HepG2 (cell line): ENCODE measurements around the gene RNU7-1. TPM values are rescaled to one million over a fixed set of nuclear protein-coding genes. Genes with fewer than 3 reads are reported as not detected.

ENCODE experiments used
- ATAC-seq: fragments of 200-7000 bp; cut with Tn5 transposase; 3 replicates; pipeline ENCODE4 v1.9.1; 2020; ENCODE audit warnings: mild to moderate bottlenecking, moderate library complexity
- BruUV-seq: library from RNA; stranded (reverse); fragments of 400-500 nt; replicated peaks from 2 replicates; lab custom pipeline; 2021; lab: Mats Ljungman, UMichigan
- CTCF ChIA-PET: fragments of 300-600 bp; formaldehyde crosslinking; extraction: SDS; loops from one replicate; lab custom pipeline; 2021; ENCODE audit warnings: low total read pairs, inconsistent platforms, low intra/inter-chr PET ratio; lab: Yijun Ruan, JAX
- POLR2A ChIA-PET: fragments of 350-600 bp; sonication (Branson Sonifier 250); formaldehyde crosslinking; loops from one replicate; lab custom pipeline; 2020; ENCODE audit warnings: antibody characterized with exemption, inconsistent platforms; lab: Yijun Ruan, JAX
- DNase-seq: peaks from one replicate; pipeline ENCODE4 v3.0.0-alpha.2; 2015; ENCODE audit warnings: low spot score
- FAIRE-seq: peaks from 3 replicates; lab custom pipeline; 2011; peaks lifted over from hg19 to GRCh38; lab: Jason Lieb, UNC
- H2AFZ ChIP-seq: one replicate; pipeline ENCODE4 v1.6.1; 2011; ENCODE audit warnings: low read length, inconsistent platforms
- H3K27ac ChIP-seq: fragments of 300-600 bp; 3 replicates; pipeline ENCODE4 v1.8.0; 2011; ENCODE audit warnings: mixed run types, mild to moderate bottlenecking, mixed read lengths, low read length, inconsistent platforms; ENCODE audit not compliant: insufficient read depth; ENCODE audit errors: extremely low read length
- H3K27me3 ChIP-seq, 2 experiments: fragments of 200-600 bp in 1 of 2; 2 replicates in 1 of 2; 3 replicates in 1 of 2; pipeline versions ENCODE4 v1.6.0 to v1.8.0; 2011; ENCODE audit warnings: low read length in 2 of 2, mild to moderate bottlenecking in 2 of 2, moderate library complexity in 2 of 2, inconsistent platforms in 1 of 2; ENCODE audit not compliant: insufficient read depth in 2 of 2, control insufficient read depth in 1 of 2
- H3K36me3 ChIP-seq, 2 experiments: fragments of 200-600 bp in 1 of 2; replicated peaks in 1 of 2; 2 replicates in 1 of 2; 3 replicates in 1 of 2; pipeline versions ENCODE4 v1.5.1 to v1.8.0; 2011; ENCODE audit warnings: low read length in 2 of 2, inconsistent platforms in 1 of 2; ENCODE audit not compliant: insufficient read depth in 2 of 2, control insufficient read depth in 1 of 2
- H3K4me1 ChIP-seq: 2 replicates; pipeline ENCODE4 v1.5.1; 2012; ENCODE audit warnings: low read length, inconsistent platforms; ENCODE audit not compliant: insufficient read depth
- H3K4me2 ChIP-seq: 2 replicates; pipeline ENCODE4 v1.6.0; 2011; ENCODE audit warnings: low read depth, low read length, inconsistent platforms
- H3K4me3 ChIP-seq, 3 experiments: fragments of 200-600 bp in 1 of 3; sonication (generic), shearing (Covaris generic) in 1 of 3; replicated peaks in 1 of 3; 2 replicates each; pipeline ENCODE4 v1.5.1; 2011 to 2016; ENCODE audit warnings: low read length in 3 of 3, inconsistent platforms in 2 of 3, low read depth in 2 of 3, mild to moderate bottlenecking in 2 of 3, control low read depth in 1 of 3, mixed read lengths in 1 of 3; ENCODE audit not compliant: insufficient read depth in 1 of 3
- H3K79me2 ChIP-seq: one replicate; pipeline ENCODE4 v1.6.1; 2011; ENCODE audit warnings: low read length, inconsistent platforms; ENCODE audit not compliant: insufficient read depth
- H3K9ac ChIP-seq: 2 replicates; pipeline ENCODE4 v1.6.0; 2011; ENCODE audit warnings: mild to moderate bottlenecking, low read depth, low read length, inconsistent platforms; ENCODE audit not compliant: insufficient read depth
- H3K9me3 ChIP-seq: 2 replicates; pipeline ENCODE4 v1.5.1; 2012; ENCODE audit warnings: mild to moderate bottlenecking, low read length
- H4K20me1 ChIP-seq: 2 replicates; pipeline ENCODE4 v1.6.0; 2011; ENCODE audit warnings: inconsistent platforms, mild to moderate bottlenecking, low read length, moderate library complexity; ENCODE audit not compliant: insufficient read depth
- ARID5B ChIP-seq: IDR thresholded peaks from 2 replicates; pipeline ENCODE4 v1.4.0; 2020; ENCODE audit warnings: mild to moderate bottlenecking, missing genetic modification reagents
- ATAD3A ChIP-seq: sonication (generic); formaldehyde crosslinking; IDR thresholded peaks from 2 replicates; pipeline ENCODE4 v1.4.0; 2020; ENCODE audit warnings: missing genetic modification reagents
- BORCS8-MEF2B ChIP-seq: sonication (generic); formaldehyde crosslinking; IDR thresholded peaks from 2 replicates; pipeline ENCODE4 v1.8.0; 2022; ENCODE audit warnings: mild to moderate bottlenecking, missing genetic modification reagents
- ELF4 ChIP-seq: sonication (generic); formaldehyde crosslinking; IDR thresholded peaks from 2 replicates; pipeline ENCODE4 v1.5.0; 2020; ENCODE audit warnings: missing genetic modification reagents, mild to moderate bottlenecking, moderate library complexity, borderline replicate concordance
- IKZF5 ChIP-seq: IDR thresholded peaks from 2 replicates; pipeline ENCODE4 v1.6.1; 2018; ENCODE audit warnings: missing genetic modification reagents, mild to moderate bottlenecking, missing compliant biosample characterization
- POLR2G ChIP-seq: fragments of 200-400 bp; formaldehyde crosslinking; IDR thresholded peaks from 2 replicates; pipeline ENCODE4 v1.6.1; 2018; ENCODE audit warnings: mild to moderate bottlenecking, low read depth, low read length, moderate library complexity
- REXO4 ChIP-seq: sonication (generic); formaldehyde crosslinking; IDR thresholded peaks from 2 replicates; pipeline ENCODE4 v1.8.0; 2022; ENCODE audit warnings: missing genetic modification reagents, mild to moderate bottlenecking, borderline replicate concordance
- SALL1 ChIP-seq: sonication (generic); formaldehyde crosslinking; IDR thresholded peaks from 2 replicates; pipeline ENCODE4 v1.8.0; 2022; ENCODE audit warnings: mild to moderate bottlenecking, missing genetic modification reagents
- TAF1 ChIP-seq: sonication (generic); formaldehyde crosslinking; IDR thresholded peaks from 2 replicates; pipeline ENCODE4 v1.4.0; 2020; ENCODE audit warnings: missing genetic modification reagents
- THAP9 ChIP-seq: sonication (generic); formaldehyde crosslinking; IDR thresholded peaks from 2 replicates; pipeline ENCODE4; 2020; ENCODE audit warnings: missing genetic modification reagents, mild to moderate bottlenecking, borderline replicate concordance
- ZNF414 ChIP-seq: sonication (generic); formaldehyde crosslinking; IDR thresholded peaks from 2 replicates; pipeline ENCODE4 v1.5.0; 2020; ENCODE audit warnings: missing genetic modification reagents
- ZNF441 ChIP-seq: sonication (generic); formaldehyde crosslinking; IDR thresholded peaks from 2 replicates; pipeline ENCODE4 v1.7.0; 2021; ENCODE audit warnings: missing genetic modification reagents, borderline replicate concordance
- ZNF777 ChIP-seq: sonication (generic); formaldehyde crosslinking; IDR thresholded peaks from 2 replicates; pipeline ENCODE4 v1.4.0; 2020; ENCODE audit warnings: missing genetic modification reagents
- ZSCAN25 ChIP-seq: sonication (generic); formaldehyde crosslinking; IDR thresholded peaks from 2 replicates; pipeline ENCODE4 v1.8.0; 2022; ENCODE audit warnings: mild to moderate bottlenecking, missing genetic modification reagents
- WGBS: methylation state at CpG from one replicate; pipeline ENCODE4 v1.1.6; 2017; ENCODE audit warnings: low lambda C conversion rate; 5-methylcytosine and 5-hydroxymethylcytosine counted together
- in situ Hi-C: cut with HindIII; loops from 2 replicates; pipeline ENCODE4 v1.10.0; 2017; ENCODE audit warnings: low pct_unique_long_range_greater_than_20kb; ENCODE audit not compliant: extremely low pct_ligation_motif_present
- intact Hi-C: fragments of 100-400 bp; cut with micrococcal nuclease; formaldehyde crosslinking; loops from one replicate; pipeline ENCODE4 v1.10.0; 2022; ENCODE audit not compliant: unreplicated experiment
- polyA plus RNA-seq, 8 experiments: library from polyadenylated mRNA; depleted of rRNA in 3 of 8; stranded (reverse) in 7 of 8; unstranded in 1 of 8; fragments of >200 nt; fragmentation: Illumina TruSeq in 4 of 8; extraction: Trizol in 4 of 8; gene quantifications; 2 replicates each; pipeline versions ENCODE4 v1.2.1 to v1.2.3, GENCODE V29; 2011 to 2016; ENCODE audit warnings: low read depth in 4 of 8, missing spikeins in 1 of 8, mixed read lengths in 1 of 8; ENCODE audit not compliant: insufficient read depth in 1 of 8
- total RNA-seq, 5 experiments: library from RNA; depleted of rRNA; stranded (reverse); fragments of >200 nt; fragmentation: Illumina TruSeq; extraction: Trizol; gene quantifications; 2 replicates each; pipeline ENCODE4 v1.2.3, GENCODE V29; 2016; ENCODE audit warnings: low read depth in 1 of 5

The RNU7-1 gene
- total and polyA plus RNA-seq, 2 of the 13 experiments (the other 11 are each of a cell fraction or from before 2014, with no cell fraction given) = not detected

GRCh38 chr12:6925540-6926279 is 17.9 kb upstream of the RNU7-1 start:
- Histone ChIP-seq H3K27me3 (no peaks in the 10 kb centered on the region; a peak in 1 of 5 replicates), H3K79me2 (peaks cover 20% of the 10 kb centered on the region), H3K4me3 (peak overlapping the region in 2 of 3 experiments; percentile 17 to 64; a peak in 3 of 6 replicates), H2AFZ (no peak overlapping the region), H3K4me1 (peaks cover 51% of the 10 kb centered on the region), H3K36me3 (peaks cover 0 to 12% of the 10 kb centered on the region in 2 experiments; a peak in 3 of 5 replicates), H3K27ac (no peak overlapping the region), H3K9me3 (no peaks in the 10 kb centered on the region), H3K4me2 (peak overlapping the region; percentile 80), H3K9ac (0 out of 2 replicates have a peak overlapping the region, but pooled peaks have one; percentile 13), H4K20me1 (no peaks in the 10 kb centered on the region)
- FAIRE-seq (peak; percentile 43), ATAC-seq (peak; percentile 26), DNase-seq (no peak)
- WGBS = 32% methylated on average over 7 of the region's 8 CpGs
- in situ Hi-C loops = no loop called here
- intact Hi-C loops = loop anchor here (2.0 to 5.0 kb wide), 2 partner anchors 13 to 187 kb away; no protein-coding TSS in a partner anchor
- ChIA-PET POLR2A (interaction anchor here (1.0 to 3.8 kb wide), 15 partner anchors 9 to 183 kb away, joined by 3 to 55 read pairs (median 8); partner anchors contain the start of genes C12orf57, LPCAT3, RNU7-1 and SPSB2), CTCF (no interaction called here)
- no TSS peak for BruUV-seq
- TF ChIP-seq BORCS8-MEF2B (CRISPR knock-in tag) (peak; percentile 43; the same call in 1 of the 2 replicates), ZNF414 (0 out of 2 replicates have a peak, but pooled peaks have one; percentile 26), ZNF777 (CRISPR knock-in tag) (no peak), ELF4 (no peak), SALL1 (CRISPR knock-in tag) (peak; percentile 16; the same call in 1 of the 2 replicates), TAF1 (CRISPR knock-in tag) (peak; percentile 33; the same call in 1 of the 2 replicates), ZNF441 (CRISPR knock-in tag) (no peak), ZSCAN25 (CRISPR knock-in tag) (peak; percentile 84; the same call in 1 of the 2 replicates), ARID5B (no peak), THAP9 (CRISPR knock-in tag) (peak; percentile 19; the same call in 1 of the 2 replicates), ATAD3A (CRISPR knock-in tag) (no peak), IKZF5 (CRISPR knock-in tag) (no peak), REXO4 (CRISPR knock-in tag) (no peak), POLR2G (peak; percentile 57; the same call in 1 of the 2 replicates)
